AG08395 (cell line): ENCODE measurements around the gene SLC35B2.
"Not testable (repeated sequence)": the region's sequence is repeated elsewhere in the genome, so short reads cannot be mapped to it uniquely, and the experiment has no call there.

ENCODE experiments used
- DNase-seq: peaks from one replicate; pipeline ENCODE4 v3.0.0; 2012; ENCODE audit warnings: mixed read lengths, low spot score

Gene SLC35B2

DNA sequence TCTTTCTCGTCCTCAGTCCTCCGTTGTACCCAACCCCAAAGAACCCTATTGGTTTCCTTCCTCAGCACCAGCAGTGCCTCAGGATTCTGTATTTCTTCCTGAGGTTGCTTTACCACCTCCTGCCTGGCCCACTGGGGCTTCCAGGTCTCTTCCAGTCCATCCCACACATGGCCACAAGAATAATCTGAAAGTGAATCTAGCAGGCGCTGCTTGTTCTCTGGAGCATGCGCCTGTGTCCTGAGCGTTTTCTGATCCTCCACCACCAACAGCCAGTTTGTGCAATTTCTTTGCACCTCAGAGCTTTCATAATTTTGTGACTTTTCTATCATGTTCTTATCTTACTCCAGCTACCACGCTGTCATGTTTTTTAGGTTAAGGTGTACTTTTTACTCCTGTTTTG is 22.1 kb downstream of the SLC35B2 start:
- no peak for DNase-seq

DNA sequence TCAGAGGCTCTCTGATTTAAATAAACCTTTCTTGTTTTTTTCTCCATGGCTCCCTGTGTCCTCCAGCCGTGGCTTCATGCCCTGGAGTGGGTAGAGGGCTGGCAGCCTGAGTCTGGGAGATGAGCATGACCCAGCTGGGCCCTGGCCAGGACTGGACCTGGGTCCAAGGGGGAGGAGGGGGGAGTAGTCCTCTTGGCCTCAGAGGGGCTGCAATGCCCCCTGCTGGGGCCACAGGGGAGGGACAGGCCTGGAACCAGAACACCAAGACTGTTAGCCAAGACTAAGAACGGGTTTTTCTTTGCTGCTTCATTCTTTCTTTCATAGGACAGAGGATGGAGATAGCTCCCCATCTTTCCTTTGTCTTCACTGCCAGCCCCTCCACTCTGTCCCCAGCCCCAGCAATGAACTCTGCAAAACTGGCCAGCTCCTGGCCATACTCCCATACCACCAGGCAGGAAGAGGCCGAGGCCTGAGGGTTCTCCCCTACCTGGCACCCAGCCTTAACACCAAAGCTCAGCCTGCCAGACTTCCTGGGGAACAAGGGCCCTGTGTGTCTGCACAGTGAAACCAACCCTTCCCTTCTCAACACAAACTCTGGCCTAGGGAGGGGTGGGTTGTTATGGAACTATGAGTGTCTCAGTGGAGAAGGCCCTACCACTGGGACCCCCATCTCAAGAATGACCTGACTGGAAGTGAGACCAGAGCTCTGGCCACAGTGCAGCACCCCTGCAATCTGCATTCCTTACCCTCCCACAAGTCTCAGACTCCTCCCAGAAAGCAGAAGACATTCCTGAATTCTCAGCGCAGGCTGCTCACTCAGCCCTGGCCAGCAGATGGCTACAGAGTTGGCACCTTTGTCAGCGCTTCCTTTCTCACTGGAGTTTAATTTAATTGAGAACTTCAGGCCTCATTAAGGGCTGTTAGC is 23.0 kb downstream of the SLC35B2 start:
- DNase-seq, result peak; percentile 82

DNA sequence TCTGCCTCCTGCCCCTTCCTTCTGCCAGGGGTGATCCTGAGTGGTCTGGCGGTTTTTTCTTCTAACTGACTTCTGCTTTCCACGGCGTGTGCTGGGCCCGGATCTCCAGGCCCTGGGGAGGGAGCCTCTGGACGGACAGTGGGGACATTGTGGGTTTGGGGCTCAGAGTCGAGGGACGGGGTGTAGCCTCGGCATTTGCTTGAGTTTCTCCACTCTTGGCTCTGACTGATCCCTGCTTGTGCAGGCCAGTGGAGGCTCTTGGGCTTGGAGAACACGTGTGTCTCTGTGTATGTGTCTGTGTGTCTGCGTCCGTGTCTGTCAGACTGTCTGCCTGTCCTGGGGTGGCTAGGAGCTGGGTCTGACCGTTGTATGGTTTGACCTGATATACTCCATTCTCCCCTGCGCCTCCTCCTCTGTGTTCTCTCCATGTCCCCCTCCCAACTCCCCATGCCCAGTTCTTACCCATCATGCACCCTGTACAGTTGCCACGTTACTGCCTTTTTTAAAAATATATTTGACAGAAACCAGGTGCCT is 23.7 kb downstream of the SLC35B2 start:
- DNase-seq, result no peak

DNA sequence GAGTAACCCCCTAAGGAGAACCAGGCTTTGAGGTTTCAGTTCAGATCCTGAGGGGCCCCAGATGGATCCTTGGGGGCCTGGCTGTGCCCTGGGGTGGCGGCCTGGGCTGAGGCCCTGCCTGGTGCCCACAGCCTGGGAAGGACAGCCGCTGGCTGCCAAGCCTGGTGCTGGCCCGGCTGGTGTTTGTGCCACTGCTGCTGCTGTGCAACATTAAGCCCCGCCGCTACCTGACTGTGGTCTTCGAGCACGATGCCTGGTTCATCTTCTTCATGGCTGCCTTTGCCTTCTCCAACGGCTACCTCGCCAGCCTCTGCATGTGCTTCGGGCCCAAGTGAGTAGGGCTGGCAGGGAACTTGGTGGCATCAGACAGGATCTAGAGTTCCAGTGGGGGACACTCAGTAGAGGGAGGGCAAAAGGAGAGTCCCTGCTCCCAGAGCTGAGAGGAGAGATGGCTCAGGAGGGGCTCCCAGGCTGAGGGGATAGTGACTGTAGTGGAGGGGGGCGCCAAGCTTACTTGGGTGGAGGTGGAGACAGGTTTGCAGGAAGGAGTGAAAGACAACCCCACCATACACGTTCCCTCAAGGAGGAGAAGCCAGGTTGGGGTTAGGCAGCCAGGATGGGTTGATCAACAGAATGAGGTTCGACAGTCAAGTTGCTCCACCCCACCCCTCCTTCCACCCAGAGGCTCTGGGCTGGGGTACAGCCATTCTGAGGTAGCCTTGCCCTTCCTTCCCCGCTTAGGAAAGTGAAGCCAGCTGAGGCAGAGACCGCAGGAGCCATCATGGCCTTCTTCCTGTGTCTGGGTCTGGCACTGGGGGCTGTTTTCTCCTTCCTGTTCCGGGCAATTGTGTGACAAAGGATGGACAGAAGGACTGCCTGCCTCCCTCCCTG is 24.4 kb downstream of the SLC35B2 start:
- no peak for DNase-seq

- DNase-seq, result not testable (repeated sequence)
These were observed 25.9 kb downstream of the SLC35B2 start for GRCh38 chr6:44231426-44231825.

DNA sequence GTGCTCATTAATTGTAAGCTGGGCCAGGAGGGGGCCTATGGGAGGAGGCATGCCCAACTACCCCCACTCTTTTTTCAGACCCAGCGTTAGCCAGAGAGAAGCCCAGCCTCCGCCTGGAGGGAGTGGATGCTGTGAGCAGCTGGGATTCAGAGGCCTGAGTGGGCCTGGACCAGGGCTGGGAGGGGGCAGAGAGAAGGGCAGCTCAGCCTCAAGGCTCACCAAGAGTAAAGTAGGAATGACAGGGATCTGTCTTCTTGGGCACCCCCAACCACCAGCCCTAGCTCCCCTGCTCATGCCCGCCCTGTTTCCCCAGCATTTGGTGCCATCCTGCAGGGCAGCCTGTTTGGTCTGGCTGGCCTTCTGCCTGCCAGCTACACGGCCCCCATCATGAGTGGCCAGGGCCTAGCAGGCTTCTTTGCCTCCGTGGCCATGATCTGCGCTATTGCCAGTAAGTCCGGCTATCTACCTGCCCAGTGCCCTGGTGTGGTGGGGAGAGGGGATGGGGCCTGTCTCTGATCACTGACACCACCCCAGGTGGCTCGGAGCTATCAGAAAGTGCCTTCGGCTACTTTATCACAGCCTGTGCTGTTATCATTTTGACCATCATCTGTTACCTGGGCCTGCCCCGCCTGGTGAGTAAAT is 27.2 kb downstream of the SLC35B2 start:
- DNase-seq, result no peak

DNA sequence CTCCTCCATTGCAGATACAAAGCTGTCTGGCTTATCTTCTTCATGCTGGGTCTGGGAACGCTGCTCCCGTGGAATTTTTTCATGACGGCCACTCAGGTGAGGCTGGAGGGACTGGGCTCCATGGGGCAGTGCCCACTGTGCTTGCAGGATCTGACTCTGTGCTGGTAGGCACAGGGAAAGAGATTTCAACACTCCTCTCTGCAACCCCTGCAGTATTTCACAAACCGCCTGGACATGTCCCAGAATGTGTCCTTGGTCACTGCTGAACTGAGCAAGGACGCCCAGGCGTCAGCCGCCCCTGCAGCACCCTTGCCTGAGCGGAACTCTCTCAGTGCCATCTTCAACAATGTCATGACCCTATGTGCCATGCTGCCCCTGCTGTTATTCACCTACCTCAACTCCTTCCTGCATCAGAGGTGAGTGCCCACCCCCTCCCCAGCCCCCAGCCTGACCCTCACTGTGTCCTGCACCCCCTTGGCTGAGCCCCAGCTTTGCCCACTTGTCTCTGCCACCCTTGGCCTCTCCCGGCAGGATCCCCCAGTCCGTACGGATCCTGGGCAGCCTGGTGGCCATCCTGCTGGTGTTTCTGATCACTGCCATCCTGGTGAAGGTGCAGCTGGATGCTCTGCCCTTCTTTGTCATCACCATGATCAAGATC is 27.8 kb downstream of the SLC35B2 start:
- no peak for DNase-seq

DNA sequence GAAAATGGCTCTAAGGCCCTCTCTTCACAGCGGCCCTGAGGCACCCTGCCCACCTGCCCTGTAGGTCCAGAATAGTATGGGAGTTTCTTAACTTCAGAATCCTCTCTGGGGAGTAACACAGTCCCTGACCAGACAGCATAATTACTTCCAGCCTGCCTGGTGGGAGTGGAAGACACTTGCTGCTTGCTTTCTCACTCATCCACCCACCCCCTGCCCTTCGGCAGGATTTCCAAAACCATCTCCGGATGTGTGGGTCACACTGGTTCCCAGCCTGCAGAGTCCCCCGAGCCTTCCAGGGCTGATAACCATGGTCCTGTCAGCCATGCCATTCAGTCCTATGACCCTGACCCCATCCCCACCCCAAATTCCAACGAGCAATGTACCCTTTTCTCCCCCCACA is 28.5 kb downstream of the SLC35B2 start:
- DNase-seq, result no peak

DNA sequence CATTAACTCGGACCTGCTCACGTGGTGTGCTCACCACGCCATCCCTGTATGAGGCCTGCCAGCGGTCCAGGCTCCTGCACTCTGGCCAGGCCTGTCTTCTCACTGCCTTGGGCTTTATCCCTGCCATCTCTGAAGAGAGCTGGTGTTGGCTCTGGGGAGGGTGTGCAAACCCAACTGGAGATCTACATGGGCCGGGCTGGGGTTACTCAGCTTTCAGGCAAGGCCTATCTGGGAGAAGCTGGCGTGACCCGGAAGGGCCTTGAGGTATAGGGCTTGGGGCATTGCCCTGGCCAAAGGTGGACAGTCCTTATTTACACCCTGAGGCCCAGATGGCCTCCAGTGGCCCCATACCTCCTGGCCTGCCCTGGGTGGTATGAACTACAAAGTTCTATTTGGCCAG is 28.9 kb downstream of the SLC35B2 start:
- no peak for DNase-seq

GRCh38 chr6:44228031-44228430 is 29.3 kb downstream of the SLC35B2 start:
- DNase-seq, result no peak

DNA sequence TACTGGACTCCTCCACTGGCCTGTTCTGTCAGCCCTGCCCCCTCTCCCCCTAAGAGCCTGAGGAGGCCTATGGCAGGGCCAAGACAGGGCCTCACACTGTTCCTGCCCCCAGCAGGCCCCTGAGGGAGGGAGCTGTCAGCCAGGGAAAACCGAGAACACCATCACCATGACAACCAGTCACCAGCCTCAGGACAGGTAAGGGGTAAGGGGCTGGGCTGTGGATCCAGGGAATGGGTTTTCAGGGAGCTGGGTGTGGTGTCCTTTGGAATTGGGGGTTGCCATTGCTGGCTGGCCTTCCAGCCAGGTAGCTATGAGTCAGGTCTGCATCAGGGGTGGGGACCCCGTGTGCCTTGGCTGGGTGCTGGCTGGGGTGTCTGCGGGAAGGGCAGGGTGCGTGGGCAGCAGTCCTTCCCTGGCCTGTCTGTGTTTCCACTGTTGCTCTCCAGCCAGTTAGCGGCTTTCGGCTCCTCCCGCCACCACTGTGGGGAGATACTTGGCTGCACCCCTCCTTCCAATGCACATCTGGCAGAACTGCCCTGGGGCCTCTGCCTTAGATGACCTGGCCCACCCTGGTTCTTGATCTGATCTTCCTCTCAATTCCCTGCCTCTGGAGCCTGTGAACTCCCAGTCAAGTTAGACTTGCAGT is 30.1 kb downstream of the SLC35B2 start:
- no peak for DNase-seq

- no peak for DNase-seq
These were observed 30.8 kb downstream of the SLC35B2 start for GRCh38 chr6:44226368-44227147.

DNA sequence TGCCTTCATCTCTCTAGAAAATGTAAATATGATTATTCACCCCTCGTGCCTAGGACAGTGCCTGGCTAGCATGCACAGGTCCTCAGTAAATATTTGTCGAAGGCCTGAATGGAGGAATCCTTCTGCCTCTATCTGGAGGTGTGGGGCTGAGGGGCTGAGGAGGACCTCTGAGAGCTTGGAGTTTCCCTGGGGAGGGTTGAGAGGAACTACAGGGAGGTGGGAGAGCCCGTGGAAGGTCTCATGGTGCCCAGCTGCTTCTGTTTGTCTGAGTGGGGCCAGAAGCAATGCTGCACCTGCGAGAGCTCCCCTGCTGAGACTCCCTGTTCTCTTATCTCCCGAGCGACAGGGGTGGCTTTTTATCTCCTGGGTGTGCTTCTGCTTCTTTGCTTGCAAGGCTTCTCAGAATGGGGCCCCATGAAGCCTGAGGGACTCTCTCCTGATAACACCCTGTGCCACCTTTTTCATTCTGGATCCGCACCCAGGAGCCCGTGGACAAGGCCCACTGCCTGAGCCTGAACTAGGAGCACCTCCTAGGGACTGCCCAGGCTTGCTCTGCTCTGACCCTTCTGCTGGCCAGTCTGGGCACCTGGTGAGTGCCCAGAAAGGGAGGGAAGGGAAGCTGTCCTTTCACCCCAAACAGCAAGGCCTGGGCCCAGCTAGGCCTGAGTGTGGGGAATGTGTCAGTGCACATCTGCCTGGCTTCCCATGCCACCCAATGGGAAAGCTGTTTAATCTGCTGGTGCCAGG is 31.6 kb downstream of the SLC35B2 start:
- DNase-seq, result no peak

GRCh38 chr6:44224965-44225305 is 32.4 kb downstream of the SLC35B2 start:
- no peak for DNase-seq

- DNase-seq, result no peak
These were observed 33.0 kb downstream of the SLC35B2 start for GRCh38 chr6:44224029-44224964.

- DNase-seq, result peak; percentile 83
These were observed 33.9 kb downstream of the SLC35B2 start, which contains the start of gene SLC29A1 for GRCh38 chr6:44223319-44224028. TSS of gene SLC29A1 (plus strand) at chr6:44223595. CDS start at chr6:44227314, 3,719 bp downstream.

GRCh38 chr6:44222486-44223318 is 34.6 kb downstream of the SLC35B2 start:
- DNase-seq, result no peak
